Measurements from ENCODE around the gene SCYGR7. TPM values are rescaled to one million over a fixed set of nuclear protein-coding genes. Genes with fewer than 3 reads are reported as not detected.

SCYGR7 gene, protein sequence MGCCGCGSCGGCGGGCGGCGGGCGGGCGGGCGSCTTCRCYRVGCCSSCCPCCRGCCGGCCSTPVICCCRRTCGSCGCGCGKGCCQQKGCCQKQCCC
- total RNA-seq (not detected in 2 replicates), polyA plus RNA-seq (not detected in 2 replicates), polyA minus RNA-seq (not detected in 2 replicates)
- not detected for total RNA-seq (2013)

DNA sequence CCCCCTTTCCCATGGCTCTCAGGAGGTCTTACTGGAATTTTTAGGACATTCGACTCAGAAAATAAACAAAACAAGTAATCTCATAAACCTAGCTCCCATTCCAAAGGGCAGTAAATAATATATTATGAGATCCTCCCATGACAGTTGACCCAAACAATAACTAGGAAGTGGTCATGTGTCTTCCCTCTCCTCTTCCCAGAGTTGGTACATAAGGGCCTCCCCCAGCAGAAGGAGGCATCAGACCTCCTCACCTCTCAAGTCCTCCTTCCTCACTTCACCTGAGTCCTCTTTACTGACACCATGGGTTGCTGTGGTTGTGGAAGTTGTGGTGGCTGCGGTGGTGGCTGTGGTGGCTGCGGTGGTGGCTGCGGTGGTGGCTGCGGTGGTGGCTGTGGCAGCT, at the start of gene SCYGR7:
SCYGR7 (plus strand) TSS at position 301 of the 400 bp plus-strand sequence; CDS start at position 301, 0 bp downstream.
- no peak within 1 kb of the TSS for H3K9ac ChIP-seq (ENCODE audit: low read length)
- Mint-ChIP-seq H3K27me3 (peaks cover 17% of the 10 kb centered on the region), H3K9me3 (ENCODE audit: insufficient read depth) (no peaks in the 10 kb centered on the region), H3K4me3 (no peak within 1 kb of the TSS), H3K27ac (no peak within 1 kb of the TSS), H3K4me1 (no peaks in the 10 kb centered on the region)
- H3K4me3 ChIP-seq (ENCODE audit: control extremely low read depth in 1 of 5, extremely low read depth in 1 of 5, insufficient read depth in 1 of 5, low read depth in 2 of 5, low read length in 4 of 5): no peak within 1 kb of the TSS
- H3K36me3 ChIP-seq (replicated peaks in 1 of 2; ENCODE audit: control extremely low read depth in 1 of 2, control insufficient read depth in 1 of 2, extremely low read depth in 1 of 2, insufficient read depth in 2 of 2, low read length in 1 of 2): no peaks in the 10 kb centered on the region
- no peaks in the 10 kb centered on the region for H3K9me3 ChIP-seq (ENCODE audit: control extremely low read depth in 1 of 3, control insufficient read depth in 2 of 3, insufficient read depth in 1 of 3, low read length in 2 of 3)
- no peaks in the 10 kb centered on the region for H3K79me2 ChIP-seq (ENCODE audit: control insufficient read depth, insufficient read depth, low read length)
- DNase-seq (no peak), ATAC-seq (ENCODE audit: low read depth) (no peak)
- intact Hi-C loops (cut with micrococcal nuclease): no loop called here
- H4K20me1 ChIP-seq (ENCODE audit: control insufficient read depth, insufficient read depth, low read length, poor library complexity, severe bottlenecking): no peaks in the 10 kb centered on the region
- no peak within 1 kb of the TSS for H3K4me2 ChIP-seq (replicated peaks; ENCODE audit: low read depth, low read length, poor library complexity, severe bottlenecking)
- no peak within 1 kb of the TSS for H2AFZ ChIP-seq (ENCODE audit: insufficient read depth, low read depth, low read length, poor library complexity, severe bottlenecking)
- ChIA-PET CTCF (no interaction called here), POLR2A (no interaction called here)
- TF ChIP-seq EZH2 (IDR thresholded peaks at IDR 0.05; ENCODE audit: borderline replicate concordance, insufficient read depth, low read depth, low read length, poor library complexity, severe bottlenecking): no peak
- TF ChIP-seq, protein P1, sequence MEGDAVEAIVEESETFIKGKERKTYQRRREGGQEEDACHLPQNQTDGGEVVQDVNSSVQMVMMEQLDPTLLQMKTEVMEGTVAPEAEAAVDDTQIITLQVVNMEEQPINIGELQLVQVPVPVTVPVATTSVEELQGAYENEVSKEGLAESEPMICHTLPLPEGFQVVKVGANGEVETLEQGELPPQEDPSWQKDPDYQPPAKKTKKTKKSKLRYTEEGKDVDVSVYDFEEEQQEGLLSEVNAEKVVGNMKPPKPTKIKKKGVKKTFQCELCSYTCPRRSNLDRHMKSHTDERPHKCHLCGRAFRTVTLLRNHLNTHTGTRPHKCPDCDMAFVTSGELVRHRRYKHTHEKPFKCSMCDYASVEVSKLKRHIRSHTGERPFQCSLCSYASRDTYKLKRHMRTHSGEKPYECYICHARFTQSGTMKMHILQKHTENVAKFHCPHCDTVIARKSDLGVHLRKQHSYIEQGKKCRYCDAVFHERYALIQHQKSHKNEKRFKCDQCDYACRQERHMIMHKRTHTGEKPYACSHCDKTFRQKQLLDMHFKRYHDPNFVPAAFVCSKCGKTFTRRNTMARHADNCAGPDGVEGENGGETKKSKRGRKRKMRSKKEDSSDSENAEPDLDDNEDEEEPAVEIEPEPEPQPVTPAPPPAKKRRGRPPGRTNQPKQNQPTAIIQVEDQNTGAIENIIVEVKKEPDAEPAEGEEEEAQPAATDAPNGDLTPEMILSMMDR (IDR thresholded peaks at IDR 0.05): no peak
- H3K27me3 ChIP-seq (replicated peaks in 1 of 4; ENCODE audit: control extremely low read depth in 1 of 4, control insufficient read depth in 3 of 4, insufficient read depth in 4 of 4, low read length in 3 of 4): peaks cover 0 to 7% (median 1%) of the 10 kb centered on the region in 4 experiments
- H3K4me1 ChIP-seq (ENCODE audit: control insufficient read depth in 2 of 2, insufficient read depth in 2 of 2, low read length in 2 of 2): no peaks in the 10 kb centered on the region
- WGBS (ENCODE audit: insufficient coverage): no CpG with 5 or more reads among the region's 5 CpGs
- no peak within 1 kb of the TSS for H3K27ac ChIP-seq (ENCODE audit: low read length in 2 of 2)

DNA sequence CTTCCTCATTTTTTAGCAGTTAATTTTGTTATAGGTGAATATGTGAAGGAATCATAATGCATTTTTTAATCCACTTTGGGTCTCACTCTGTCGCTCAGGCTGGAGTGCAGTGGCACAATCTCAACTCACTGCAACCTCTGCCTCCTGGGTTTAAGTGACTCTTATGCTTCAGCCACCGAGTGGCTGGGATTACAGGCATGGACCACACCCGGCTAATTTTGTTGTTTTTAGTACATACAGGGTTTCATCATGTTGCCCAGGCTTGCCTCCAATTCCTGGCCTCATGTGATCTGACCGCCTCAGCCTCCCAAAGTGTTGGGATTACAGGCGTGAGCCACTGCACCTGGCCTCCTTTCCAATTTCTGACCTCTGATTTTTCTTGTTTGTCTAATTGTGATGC, 43.9 kb upstream of the SCYGR7 start:
- ATAC-seq (ENCODE audit: low read depth) (no peak), DNase-seq (no peak)
- Mint-ChIP-seq H3K4me3 (no peak overlapping the region), H3K9me3 (ENCODE audit: insufficient read depth) (no peaks in the 10 kb centered on the region), H3K4me1 (no peaks in the 10 kb centered on the region), H3K27ac (no peak overlapping the region), H3K27me3 (peaks cover 14% of the 10 kb centered on the region)
- Histone ChIP-seq H2AFZ (ENCODE audit: insufficient read depth, low read depth, low read length, poor library complexity, severe bottlenecking) (no peak overlapping the region), H3K4me3 (ENCODE audit: control extremely low read depth in 1 of 5, extremely low read depth in 1 of 5, insufficient read depth in 1 of 5, low read depth in 2 of 5, low read length in 4 of 5) (no peak overlapping the region), H3K79me2 (ENCODE audit: control insufficient read depth, insufficient read depth, low read length) (no peaks in the 10 kb centered on the region), H3K36me3 (replicated peaks in 1 of 2; ENCODE audit: control extremely low read depth in 1 of 2, control insufficient read depth in 1 of 2, extremely low read depth in 1 of 2, insufficient read depth in 2 of 2, low read length in 1 of 2) (no peaks in the 10 kb centered on the region), H3K4me2 (replicated peaks; ENCODE audit: low read depth, low read length, poor library complexity, severe bottlenecking) (no peak overlapping the region), H3K9ac (ENCODE audit: low read length) (no peak overlapping the region), H4K20me1 (ENCODE audit: control insufficient read depth, insufficient read depth, low read length, poor library complexity, severe bottlenecking) (no peaks in the 10 kb centered on the region), H3K27ac (ENCODE audit: low read length in 2 of 2) (no peak overlapping the region), H3K4me1 (ENCODE audit: control insufficient read depth in 2 of 2, insufficient read depth in 2 of 2, low read length in 2 of 2) (no peaks in the 10 kb centered on the region), H3K9me3 (ENCODE audit: control extremely low read depth in 1 of 3, control insufficient read depth in 2 of 3, insufficient read depth in 1 of 3, low read length in 2 of 3) (peaks cover 0 to 4% (median 0%) of the 10 kb centered on the region in 3 donors), H3K27me3 (replicated peaks in 1 of 4; ENCODE audit: control extremely low read depth in 1 of 4, control insufficient read depth in 3 of 4, insufficient read depth in 4 of 4, low read length in 3 of 4) (peaks cover 0 to 7% (median 2%) of the 10 kb centered on the region in 4 experiments)
- intact Hi-C loops (cut with micrococcal nuclease): no loop called here
- 91% methylated on average over 3 of the region's 5 CpGs for WGBS (ENCODE audit: insufficient coverage)
- CTCF ChIA-PET: no interaction called here
- POLR2A ChIA-PET: no interaction called here
- TF ChIP-seq EZH2 (IDR thresholded peaks at IDR 0.05; ENCODE audit: borderline replicate concordance, insufficient read depth, low read depth, low read length, poor library complexity, severe bottlenecking): no peak
- TF ChIP-seq, protein P1 (IDR thresholded peaks at IDR 0.05): no peak

Data from B cell (primary cell).